T-helper 17 cell (primary cell): ENCODE results near the gene MMEL1. TPM values are rescaled to one million over a fixed set of nuclear protein-coding genes. Genes with fewer than 3 reads are reported as not detected.

Experiments
- ATAC-seq: fragments of 150-1000 bp; cut with Tn5 transposase; 2 replicates; pipeline ENCODE4 v1.10.0; 2021; ENCODE audit warnings: mild to moderate bottlenecking, moderate library complexity
- DNase-seq, 3 donors: peaks; one replicate each; pipeline versions ENCODE4 v3.0.0 to v3.0.0-alpha.2; 2020 to 2021
- H3K9me3 ChIP-seq: one replicate; pipeline ENCODE4 v1.7.0; 2013; ENCODE audit warnings: low read length, mild to moderate bottlenecking; ENCODE audit not compliant: control insufficient read depth, poor library complexity, severe bottlenecking
- H3K27ac Mint-ChIP-seq: one replicate; pipeline ENCODE4 v1.8.0; 2022; ENCODE audit warnings: mild to moderate bottlenecking, moderate library complexity, mixed read lengths
- H3K27me3 Mint-ChIP-seq: one replicate; pipeline ENCODE4 v1.8.0; 2022; ENCODE audit warnings: mixed read lengths
- H3K36me3 Mint-ChIP-seq: one replicate; pipeline ENCODE4 v1.8.0; 2022; ENCODE audit warnings: low read depth, mixed read lengths
- H3K4me1 Mint-ChIP-seq: one replicate; pipeline ENCODE4 v1.8.0; 2022; ENCODE audit warnings: mild to moderate bottlenecking, mixed read lengths
- H3K4me3 Mint-ChIP-seq: one replicate; pipeline ENCODE4 v1.8.0; 2022; ENCODE audit warnings: mild to moderate bottlenecking, moderate library complexity, mixed read lengths
- total RNA-seq, 4 donors: library from RNA in 2 of 4; stranded (reverse) in 2 of 4; gene quantifications; one replicate each; pipeline ENCODE4 v1.2.3 and lab custom pipeline; 2022 to 2026

MMEL1 gene
- total RNA-seq, 2 donors from 2014 or later: 0.94 to 3.8 TPM

- no peaks in the 10 kb centered on the region for H3K4me1 Mint-ChIP-seq
- no peaks in the 10 kb centered on the region for H3K27me3 Mint-ChIP-seq
- H3K4me3 Mint-ChIP-seq: no peak overlapping the region
Measured at GRCh38 chr1:2610036-2610959, 22.5 kb downstream of the MMEL1 start.

GRCh38 chr1:2609319-2610035, 23.3 kb downstream of the MMEL1 start:
- H3K9me3 ChIP-seq: no peaks in the 10 kb centered on the region
- Mint-ChIP-seq H3K27ac (no peak overlapping the region), H3K4me3 (no peak overlapping the region), H3K4me1 (no peaks in the 10 kb centered on the region), H3K27me3 (no peaks in the 10 kb centered on the region), H3K36me3 (no peaks in the 10 kb centered on the region)
- ATAC-seq: no peak
- DNase-seq: peak in 1 of 3 donors; percentile 6

More at GRCh38 chr1:2610036-2610959, 22.5 kb downstream of the MMEL1 start:
- H3K9me3 ChIP-seq: peaks cover 4% of the 10 kb centered on the region
- H3K27ac Mint-ChIP-seq: no peak overlapping the region
- ATAC-seq (no peak), DNase-seq (peak in 1 of 3 donors; percentile 7)
- H3K36me3 Mint-ChIP-seq: no peaks in the 10 kb centered on the region

- Mint-ChIP-seq H3K36me3 (no peaks in the 10 kb centered on the region), H3K4me3 (no peak overlapping the region), H3K4me1 (peaks cover 2% of the 10 kb centered on the region), H3K27me3 (peaks cover 4% of the 10 kb centered on the region), H3K27ac (no peak overlapping the region)
- ATAC-seq (no peak), DNase-seq (no peak)
- H3K9me3 ChIP-seq: no peaks in the 10 kb centered on the region
Measured at GRCh38 chr1:2607641-2608091, 25.1 kb downstream of the MMEL1 start.

GRCh38 chr1:2606881-2607621, 25.8 kb downstream of the MMEL1 start:
- no peak for ATAC-seq
- Mint-ChIP-seq H3K4me3 (no peak overlapping the region), H3K36me3 (no peaks in the 10 kb centered on the region), H3K4me1 (peaks cover 3% of the 10 kb centered on the region), H3K27ac (no peak overlapping the region), H3K27me3 (peaks cover 10% of the 10 kb centered on the region)
- no peaks in the 10 kb centered on the region for H3K9me3 ChIP-seq
- DNase-seq: no peak

- no peaks in the 10 kb centered on the region for H3K36me3 Mint-ChIP-seq
- H3K9me3 ChIP-seq: no peaks in the 10 kb centered on the region
- peaks cover 16% of the 10 kb centered on the region for H3K27me3 Mint-ChIP-seq
- no peak overlapping the region for H3K4me3 Mint-ChIP-seq
- ATAC-seq (no peak), DNase-seq (no peak)
- H3K4me1 Mint-ChIP-seq: peaks cover 3% of the 10 kb centered on the region
- no peak overlapping the region for H3K27ac Mint-ChIP-seq
Measured at GRCh38 chr1:2606396-2606880, 26.4 kb downstream of the MMEL1 start.

- no peak for DNase-seq
- peaks cover 19% of the 10 kb centered on the region for H3K27me3 Mint-ChIP-seq
- H3K36me3 Mint-ChIP-seq: no peaks in the 10 kb centered on the region
Measured at GRCh38 chr1:2605509-2606395, 27.1 kb downstream of the MMEL1 start.

GRCh38 chr1:2604844-2605508, 27.8 kb downstream of the MMEL1 start:
- no peak for DNase-seq
- no peaks in the 10 kb centered on the region for H3K9me3 ChIP-seq
- H3K4me3 Mint-ChIP-seq: no peak overlapping the region
- H3K4me1 Mint-ChIP-seq: peaks cover 3% of the 10 kb centered on the region
- no peak overlapping the region for H3K27ac Mint-ChIP-seq
- no peak for ATAC-seq
- H3K27me3 Mint-ChIP-seq: peaks cover 19% of the 10 kb centered on the region
- H3K36me3 Mint-ChIP-seq: no peaks in the 10 kb centered on the region

More at GRCh38 chr1:2605509-2606395, 27.1 kb downstream of the MMEL1 start:
- Mint-ChIP-seq H3K4me3 (no peak overlapping the region), H3K4me1 (peaks cover 3% of the 10 kb centered on the region), H3K27ac (no peak overlapping the region)
- no peak for ATAC-seq
- no peaks in the 10 kb centered on the region for H3K9me3 ChIP-seq

- Mint-ChIP-seq H3K27me3 (peaks cover 19% of the 10 kb centered on the region), H3K27ac (no peak overlapping the region), H3K36me3 (no peaks in the 10 kb centered on the region), H3K4me3 (no peak overlapping the region), H3K4me1 (peaks cover 3% of the 10 kb centered on the region)
- DNase-seq (no peak), ATAC-seq (no peak)
- H3K9me3 ChIP-seq: no peaks in the 10 kb centered on the region
Measured at GRCh38 chr1:2604156-2604843, 28.5 kb downstream of the MMEL1 start.

GRCh38 chr1:2603521-2604155, 29.2 kb downstream of the MMEL1 start:
- H3K27me3 Mint-ChIP-seq: peaks cover 19% of the 10 kb centered on the region
- H3K27ac Mint-ChIP-seq: no peak overlapping the region
- H3K4me3 Mint-ChIP-seq: no peak overlapping the region
- no peak for ATAC-seq
- no peak for DNase-seq
- no peaks in the 10 kb centered on the region for H3K36me3 Mint-ChIP-seq
- no peaks in the 10 kb centered on the region for H3K9me3 ChIP-seq
- H3K4me1 Mint-ChIP-seq: peaks cover 3% of the 10 kb centered on the region

- H3K4me3 Mint-ChIP-seq: no peak overlapping the region
- ATAC-seq (no peak), DNase-seq (no peak)
- peaks cover 3% of the 10 kb centered on the region for H3K4me1 Mint-ChIP-seq
- no peaks in the 10 kb centered on the region for H3K36me3 Mint-ChIP-seq
- H3K9me3 ChIP-seq: no peaks in the 10 kb centered on the region
- peaks cover 19% of the 10 kb centered on the region for H3K27me3 Mint-ChIP-seq
- no peak overlapping the region for H3K27ac Mint-ChIP-seq
Measured at GRCh38 chr1:2602866-2603520, 29.8 kb downstream of the MMEL1 start.
